Activated CD4-positive, alpha-beta T cell treated with anti-CD3 and anti-CD28 coated beads for 36 hours (primary cell): Measurements from ENCODE around the gene NSMCE3. TPM values are rescaled to one million over a fixed set of nuclear protein-coding genes. Genes with fewer than 3 reads are reported as not detected.
"Not testable (repeated sequence)": the region's sequence is repeated elsewhere in the genome, so short reads cannot be mapped to it uniquely, and the experiment has no call there.

Experiments
- ATAC-seq: fragments of 200-7000 bp; cut with Tn5 transposase; one replicate; pipeline ENCODE4 v1.10.0; 2021; ENCODE audit warnings: mild to moderate bottlenecking, moderate library complexity
- CTCF ChIA-PET: fragments of 350-600 bp; sonication (Branson Sonifier 250); formaldehyde crosslinking; loops from one replicate; lab custom pipeline; 2021; ENCODE audit warnings: antibody characterized with exemption; lab: Charles Lee
- POLR2A ChIA-PET: fragments of 350-600 bp; sonication (Branson Sonifier 250); formaldehyde crosslinking; loops from one replicate; lab custom pipeline; 2021; ENCODE audit warnings: antibody characterized with exemption, inconsistent platforms; lab: Charles Lee
- DNase-seq: peaks from one replicate; pipeline ENCODE4 v3.0.0-alpha.2; 2020
- H3K27ac Mint-ChIP-seq: one replicate; pipeline ENCODE4 v1.8.0; 2021; ENCODE audit warnings: mixed read lengths
- H3K27me3 Mint-ChIP-seq: one replicate; pipeline ENCODE4 v1.8.0; 2021; ENCODE audit warnings: mixed read lengths
- H3K36me3 Mint-ChIP-seq: one replicate; pipeline ENCODE4 v1.8.0; 2021; ENCODE audit warnings: low read depth, mixed read lengths
- H3K4me1 Mint-ChIP-seq: one replicate; pipeline ENCODE4 v1.8.0; 2021; ENCODE audit warnings: mixed read lengths
- H3K4me3 Mint-ChIP-seq: one replicate; pipeline ENCODE4 v1.8.0; 2021; ENCODE audit warnings: mild to moderate bottlenecking, moderate library complexity, mixed read lengths
- H3K9me3 Mint-ChIP-seq: one replicate; pipeline ENCODE4 v1.8.0; 2021; ENCODE audit warnings: low read depth, mixed read lengths
- intact Hi-C, 2 experiments: fragments of 100-400 bp; cut with DNase I in 1 of 2; cut with micrococcal nuclease in 1 of 2; formaldehyde crosslinking; loops; one replicate each; pipeline versions ENCODE4 v1.14.2 to v1.15.1; 2022 to 2024; cut with DNase I, micrococcal nuclease
- total RNA-seq, 2 experiments: library from RNA; stranded (reverse); gene quantifications; one replicate each; pipeline ENCODE4 v1.2.3, GENCODE V29; 2021

The NSMCE3 gene
- total RNA-seq, 2 experiments from 2014 or later = 8.0 to 8.3 TPM

- Mint-ChIP-seq H3K4me1 (no peaks in the 10 kb centered on the region), H3K9me3 (no peaks in the 10 kb centered on the region), H3K36me3 (no peaks in the 10 kb centered on the region), H3K27me3 (no peaks in the 10 kb centered on the region), H3K4me3 (no peak overlapping the region), H3K27ac (no peak overlapping the region)
- ChIA-PET POLR2A (no interaction called here), CTCF (no interaction called here)
- ATAC-seq = no peak
- no peak for DNase-seq
- intact Hi-C loops = no loop called here
Measured at GRCh38 chr15:29242456-29243242, 27.0 kb downstream of the NSMCE3 start.

GRCh38 chr15:29241207-29241606 lies 28.4 kb downstream of the NSMCE3 start:
- no peak overlapping the region for H3K4me3 Mint-ChIP-seq
- ChIA-PET POLR2A (no interaction called here), CTCF (no interaction called here)
- no peak overlapping the region for H3K27ac Mint-ChIP-seq
- DNase-seq = no peak
- intact Hi-C loops = no loop called here
- ATAC-seq = no peak
- no peaks in the 10 kb centered on the region for H3K4me1 Mint-ChIP-seq
- H3K9me3 Mint-ChIP-seq = no peaks in the 10 kb centered on the region
- H3K27me3 Mint-ChIP-seq = peaks cover under 1% of the 10 kb centered on the region
- H3K36me3 Mint-ChIP-seq = no peaks in the 10 kb centered on the region

DNA sequence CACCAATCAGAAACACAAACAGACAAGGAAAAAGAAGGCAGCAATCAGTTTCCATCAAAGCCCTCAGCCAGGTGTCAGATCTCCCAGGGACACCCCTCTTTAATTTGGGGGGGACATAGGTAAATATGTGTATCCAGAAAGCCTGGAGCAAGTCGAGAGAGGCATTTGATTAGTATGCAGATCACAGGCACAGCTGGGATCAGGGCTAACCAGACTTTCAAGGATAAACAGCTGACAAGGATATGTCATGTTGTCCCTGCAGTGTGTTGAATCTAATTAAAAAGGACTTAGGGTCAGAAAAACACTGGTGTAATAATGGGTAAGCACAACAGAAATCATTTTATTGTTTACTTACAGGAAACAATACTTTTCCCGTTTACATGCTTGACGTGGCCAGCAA lies 30.2 kb downstream of the NSMCE3 start:
- intact Hi-C loops = no loop called here
- Mint-ChIP-seq H3K4me3 (no peak overlapping the region), H3K9me3 (peaks cover 7% of the 10 kb centered on the region), H3K27me3 (peaks cover 5% of the 10 kb centered on the region), H3K27ac (no peak overlapping the region), H3K36me3 (peaks cover 3% of the 10 kb centered on the region), H3K4me1 (no peaks in the 10 kb centered on the region)
- ChIA-PET CTCF (no interaction called here), POLR2A (no interaction called here)
- DNase-seq = no peak
- no peak for ATAC-seq

- CTCF ChIA-PET = no interaction called here
- DNase-seq (no peak), ATAC-seq (no peak)
- H3K4me1 Mint-ChIP-seq = no peaks in the 10 kb centered on the region
- peaks cover 27% of the 10 kb centered on the region for H3K27me3 Mint-ChIP-seq
- H3K36me3 Mint-ChIP-seq = peaks cover 3% of the 10 kb centered on the region
- POLR2A ChIA-PET = no interaction called here
- intact Hi-C loops = no loop called here
- H3K4me3 Mint-ChIP-seq = no peak overlapping the region
- H3K9me3 Mint-ChIP-seq = peaks cover 7% of the 10 kb centered on the region
- no peak overlapping the region for H3K27ac Mint-ChIP-seq
Measured at GRCh38 chr15:29233566-29233965, 36.1 kb downstream of the NSMCE3 start.

DNA sequence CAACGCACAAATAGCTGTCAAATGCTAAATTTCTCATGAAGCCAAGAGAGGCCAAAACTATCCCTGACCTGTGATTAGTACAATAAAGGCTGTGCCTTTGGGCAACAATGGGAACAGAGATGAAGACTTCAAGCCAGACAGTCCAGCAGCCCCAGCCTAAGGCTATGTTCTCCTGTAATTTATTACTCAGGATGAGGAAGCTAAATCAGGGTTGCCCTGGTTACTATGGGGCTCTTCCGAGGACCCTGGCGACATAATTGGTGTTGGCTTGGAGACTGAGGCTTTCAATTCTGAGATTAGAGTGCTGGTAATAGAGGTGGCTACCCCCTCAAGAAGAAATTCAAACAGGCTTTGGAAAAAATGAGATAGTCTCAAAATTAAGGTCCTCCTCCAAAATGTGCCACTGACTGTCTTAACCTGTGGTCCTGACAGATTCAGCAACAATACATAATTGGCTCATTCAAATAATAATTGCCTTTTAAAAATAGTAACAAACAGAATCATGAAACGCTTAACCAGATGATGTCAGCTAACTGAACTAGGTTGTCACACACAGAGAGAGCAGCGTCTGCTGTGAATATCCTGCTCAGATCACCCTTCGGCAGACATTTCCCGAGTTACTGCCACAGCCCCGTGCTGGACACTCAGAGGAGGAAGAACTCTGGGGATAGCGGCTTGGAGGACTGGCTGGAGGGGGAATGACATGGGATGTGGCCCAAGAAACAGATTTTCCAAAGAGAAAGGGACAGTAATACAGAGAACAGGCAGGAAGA lies 43.0 kb downstream of the NSMCE3 start:
- H3K4me3 Mint-ChIP-seq = no peak overlapping the region
- ATAC-seq (no peak), DNase-seq (no peak)
- H3K27me3 Mint-ChIP-seq = peaks cover 34% of the 10 kb centered on the region
- intact Hi-C loops = no loop called here
- no peaks in the 10 kb centered on the region for H3K9me3 Mint-ChIP-seq
- no peaks in the 10 kb centered on the region for H3K4me1 Mint-ChIP-seq
- H3K27ac Mint-ChIP-seq = no peak overlapping the region
- ChIA-PET POLR2A (no interaction called here), CTCF (no interaction called here)
- no peaks in the 10 kb centered on the region for H3K36me3 Mint-ChIP-seq

DNA sequence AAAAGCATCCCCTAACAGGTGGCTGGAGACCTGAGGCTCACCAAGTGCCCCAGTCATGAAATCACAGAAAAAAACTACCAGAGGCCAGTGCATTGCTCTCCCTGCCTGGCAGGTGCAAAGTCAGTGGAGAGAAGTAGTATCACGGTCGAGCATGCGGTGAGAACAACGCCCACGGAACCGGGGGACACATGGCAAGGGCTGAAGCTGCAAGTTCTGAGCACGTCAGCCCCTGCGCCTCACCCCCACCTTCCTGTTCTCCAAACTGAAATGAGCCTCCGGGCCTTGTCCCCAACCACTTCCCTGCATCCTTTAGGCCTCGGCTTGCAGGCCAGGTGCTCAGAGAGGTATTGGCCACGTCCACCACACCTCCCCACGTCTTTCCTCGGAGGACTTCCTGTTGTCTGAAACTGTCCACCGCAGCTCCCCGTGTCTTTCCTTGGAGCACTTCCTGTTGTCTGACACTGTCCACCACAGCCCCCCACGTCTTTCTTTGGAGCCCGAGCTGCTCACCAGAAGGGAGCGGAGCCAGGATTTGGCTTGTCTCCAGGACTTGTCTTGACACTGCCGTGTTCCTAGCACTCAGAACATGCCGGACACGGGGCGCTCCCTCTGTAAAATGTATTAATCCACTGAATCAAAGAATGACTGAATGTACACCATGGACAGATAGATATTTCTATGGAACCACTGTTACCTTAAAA lies 43.9 kb downstream of the NSMCE3 start:
- Mint-ChIP-seq H3K4me1 (no peaks in the 10 kb centered on the region), H3K36me3 (no peaks in the 10 kb centered on the region), H3K27me3 (peaks cover 33% of the 10 kb centered on the region), H3K9me3 (no peaks in the 10 kb centered on the region), H3K27ac (no peak overlapping the region), H3K4me3 (no peak overlapping the region)
- ChIA-PET CTCF (interaction anchor here (0.7 kb wide), 1 partner anchor 131 kb away, joined by 4 read pairs; no protein-coding TSS in a partner anchor), POLR2A (no interaction called here)
- intact Hi-C loops = no loop called here
- DNase-seq (no peak), ATAC-seq (no peak)

DNA sequence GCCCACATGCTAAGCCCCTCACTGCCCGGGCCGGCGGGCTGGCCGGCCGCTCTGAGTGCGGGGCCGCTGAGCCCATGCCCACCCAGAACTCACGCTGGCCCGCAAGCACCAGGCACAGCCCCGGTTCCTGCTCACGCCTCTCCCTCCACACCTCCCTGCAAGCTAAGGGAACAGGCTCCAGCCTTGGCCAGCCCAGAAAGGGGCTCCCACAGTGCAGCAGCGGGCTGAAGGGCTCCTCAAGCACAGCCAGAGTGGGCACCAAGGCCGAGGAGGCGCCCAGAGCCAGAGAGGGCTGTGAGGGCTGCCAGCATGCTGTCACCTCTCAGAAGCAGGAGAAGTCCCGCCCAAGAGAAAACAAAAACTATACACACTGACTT lies 44.6 kb downstream of the NSMCE3 start:
- H3K9me3 Mint-ChIP-seq, H3K27ac Mint-ChIP-seq, intact Hi-C loops, H3K36me3 Mint-ChIP-seq, H3K4me1 Mint-ChIP-seq, DNase-seq, POLR2A ChIA-PET, H3K4me3 Mint-ChIP-seq, ATAC-seq: not testable (repeated sequence)
- CTCF ChIA-PET = interaction anchor here (0.7 kb wide), 1 partner anchor 131 kb away, joined by 4 read pairs; no protein-coding TSS in a partner anchor
- peaks cover 27% of the 10 kb centered on the region for H3K27me3 Mint-ChIP-seq

DNA sequence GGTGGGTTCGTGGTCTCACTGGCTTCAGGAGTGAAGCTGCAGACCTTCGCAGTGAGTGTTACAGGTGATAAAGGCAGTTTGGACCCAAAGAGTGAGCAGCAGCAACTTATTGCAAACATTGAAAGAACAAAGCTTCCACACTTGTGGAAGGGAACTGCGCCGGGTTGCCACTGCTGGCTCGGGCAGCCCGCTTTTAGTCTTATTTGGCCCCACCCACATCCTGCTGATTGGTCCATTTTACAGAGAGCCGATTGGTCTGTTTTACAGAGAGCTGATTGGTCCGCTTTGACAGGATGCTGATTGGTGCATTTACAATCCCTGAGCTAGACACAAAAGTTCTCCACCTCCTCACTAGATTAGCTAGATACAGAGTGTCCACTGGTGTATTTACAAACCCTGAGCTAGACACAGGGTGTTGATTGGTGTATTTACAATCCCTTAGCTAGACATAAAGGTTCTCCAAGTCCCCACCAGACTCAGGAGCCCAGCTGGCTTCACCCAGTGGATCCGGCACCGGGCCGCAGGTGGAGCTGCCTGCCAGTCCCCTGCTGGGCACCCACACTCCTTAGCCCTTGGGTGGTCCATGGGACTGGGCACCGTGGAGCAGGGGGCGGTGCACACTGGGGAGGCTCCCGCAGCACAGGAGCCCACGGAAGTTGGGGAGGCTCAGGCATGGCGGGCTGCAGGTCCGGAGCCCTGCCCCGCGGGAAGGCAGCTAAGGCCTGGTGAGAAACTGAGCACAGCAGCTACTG lies 45.2 kb downstream of the NSMCE3 start:
- DNase-seq, H3K27ac Mint-ChIP-seq, H3K36me3 Mint-ChIP-seq, H3K4me3 Mint-ChIP-seq, POLR2A ChIA-PET, H3K9me3 Mint-ChIP-seq, H3K4me1 Mint-ChIP-seq, intact Hi-C loops, ATAC-seq: not testable (repeated sequence)
- peaks cover 21% of the 10 kb centered on the region for H3K27me3 Mint-ChIP-seq
- CTCF ChIA-PET = interaction anchor here (1.5 kb wide), 1 partner anchor 8 kb away, joined by 5 read pairs; no protein-coding TSS in a partner anchor

DNA sequence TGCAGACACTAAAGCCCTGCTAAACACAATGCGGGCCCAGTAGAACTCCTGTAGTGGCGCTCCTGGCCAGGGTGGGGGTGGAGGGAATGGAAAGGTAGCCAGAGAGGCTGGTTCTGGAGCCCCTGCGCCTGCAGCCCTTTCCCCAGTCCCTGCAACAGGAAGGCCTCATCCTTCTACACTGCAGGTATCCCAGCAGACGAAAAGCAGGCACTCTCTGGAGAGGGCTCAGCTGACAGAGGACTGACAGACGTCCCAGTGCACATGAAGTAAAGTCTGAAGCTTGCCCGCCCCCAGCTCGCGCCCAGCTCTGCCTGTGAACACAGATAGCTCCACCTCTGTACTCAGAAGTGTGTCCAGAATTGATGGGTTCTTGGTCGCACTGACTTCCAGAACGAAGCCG lies 46.0 kb downstream of the NSMCE3 start:
- Mint-ChIP-seq H3K36me3 (no peaks in the 10 kb centered on the region), H3K4me3 (no peak overlapping the region), H3K27ac (no peak overlapping the region), H3K4me1 (no peaks in the 10 kb centered on the region), H3K9me3 (no peaks in the 10 kb centered on the region), H3K27me3 (peaks cover 21% of the 10 kb centered on the region)
- POLR2A ChIA-PET = no interaction called here
- DNase-seq (no peak), ATAC-seq (no peak)
- CTCF ChIA-PET = interaction anchor here (0.6 to 1.5 kb wide), 3 partner anchors 9 to 41 kb away, joined by 3 to 5 read pairs (median 3); no protein-coding TSS in a partner anchor
- intact Hi-C loops = no loop called here

GRCh38 chr15:29222129-29222853 lies 47.3 kb downstream of the NSMCE3 start:
- H3K36me3 Mint-ChIP-seq = no peaks in the 10 kb centered on the region
- intact Hi-C loops = no loop called here
- CTCF ChIA-PET = interaction anchor here (1.5 kb wide), 1 partner anchor 10 kb away, joined by 5 read pairs; no protein-coding TSS in a partner anchor

More at GRCh38 chr15:29222129-29222853, 47.3 kb downstream of the NSMCE3 start:
- no peak overlapping the region for H3K4me3 Mint-ChIP-seq
- ATAC-seq (no peak), DNase-seq (no peak)
- no peaks in the 10 kb centered on the region for H3K4me1 Mint-ChIP-seq
- POLR2A ChIA-PET = no interaction called here
- no peak overlapping the region for H3K27ac Mint-ChIP-seq
- no peaks in the 10 kb centered on the region for H3K9me3 Mint-ChIP-seq
- H3K27me3 Mint-ChIP-seq = peaks cover 21% of the 10 kb centered on the region
